HG02610 (cell line): ENCODE measurements around the gene TM4SF18.
A peak's percentile ranks its signal among the peaks of the same experiment; 100 is the strongest.

Experiments
- ATAC-seq: cut with Tn5 transposase; IDR thresholded peaks from one replicate; pipeline ENCODE4 v1.9.1; 2021; ENCODE audit warnings: mild to moderate bottlenecking, moderate library complexity; ENCODE audit not compliant: unreplicated experiment

The TM4SF18 gene

DNA sequence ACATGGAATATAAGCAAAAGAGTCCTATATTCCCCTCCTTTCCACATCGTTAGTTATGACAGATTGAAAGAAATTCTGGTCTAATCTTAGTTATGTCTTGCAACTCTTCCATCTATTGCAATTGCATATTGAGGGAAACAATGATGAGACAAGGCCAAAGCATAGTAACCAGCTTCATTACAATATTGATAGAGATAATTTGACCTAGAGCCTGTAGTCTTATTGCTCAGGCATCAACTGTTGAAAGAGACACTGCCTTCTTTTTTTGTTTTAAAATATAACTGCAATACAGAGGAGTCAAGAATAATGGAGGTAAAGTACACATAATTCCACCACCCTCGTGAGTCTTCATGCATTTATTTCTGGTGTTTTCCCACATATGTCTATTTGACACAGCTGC, 2.0 kb downstream of the TM4SF18 start:
- no peak for ATAC-seq

DNA sequence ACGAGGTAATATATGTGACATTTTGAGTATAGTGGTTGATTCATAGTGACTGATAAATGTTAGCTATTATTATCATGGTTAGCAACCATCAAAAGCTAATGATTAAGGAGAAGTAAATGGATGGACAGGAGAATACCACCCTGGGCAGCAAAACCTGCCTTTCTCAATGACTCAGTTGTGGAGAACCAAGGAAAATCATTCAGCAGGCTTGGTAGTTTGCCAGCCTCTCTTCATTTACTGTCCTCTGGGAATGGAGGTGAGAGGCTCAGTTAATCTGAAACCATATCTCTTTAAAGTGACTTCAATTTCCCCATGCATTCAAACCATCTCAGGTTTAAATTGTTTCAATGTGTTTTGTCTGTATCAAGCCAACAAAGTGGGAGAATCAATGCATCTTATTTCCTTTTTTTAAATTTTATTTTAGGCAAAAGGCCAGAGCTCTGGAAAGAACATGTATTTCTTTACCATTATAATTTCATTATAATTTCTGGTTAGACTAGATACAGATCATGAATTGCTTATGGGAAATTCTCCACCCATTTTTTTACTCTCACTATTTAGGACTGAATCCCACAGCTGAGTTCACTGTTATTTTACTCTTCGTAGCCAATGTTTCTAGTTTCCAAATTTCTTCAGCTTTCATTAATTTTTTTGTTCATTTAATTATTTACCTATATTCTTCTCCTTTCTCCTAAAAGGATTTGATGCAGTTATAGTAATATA, 2.7 kb downstream of the TM4SF18 start:
- ATAC-seq: no peak

DNA sequence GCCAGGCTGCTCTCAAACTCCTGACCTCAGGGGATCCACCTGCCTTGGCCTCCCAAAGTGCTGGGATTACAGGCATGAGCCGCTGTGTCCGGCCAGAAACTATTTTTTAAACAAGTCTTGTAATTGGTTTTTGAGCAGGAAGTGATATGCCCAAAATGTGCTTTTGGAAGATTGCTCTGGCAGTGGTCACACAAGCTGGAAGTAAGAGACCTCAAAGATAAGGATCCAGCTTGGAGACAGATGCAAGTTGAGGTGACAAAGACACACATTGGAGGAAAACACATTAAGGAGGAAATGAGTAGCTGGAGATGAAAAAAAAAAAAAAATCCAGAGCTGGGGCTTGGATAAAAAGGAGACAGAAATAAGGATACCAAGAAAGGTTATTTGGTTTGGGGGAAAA, 6.3 kb downstream of the TM4SF18 start:
- ATAC-seq: no peak

DNA sequence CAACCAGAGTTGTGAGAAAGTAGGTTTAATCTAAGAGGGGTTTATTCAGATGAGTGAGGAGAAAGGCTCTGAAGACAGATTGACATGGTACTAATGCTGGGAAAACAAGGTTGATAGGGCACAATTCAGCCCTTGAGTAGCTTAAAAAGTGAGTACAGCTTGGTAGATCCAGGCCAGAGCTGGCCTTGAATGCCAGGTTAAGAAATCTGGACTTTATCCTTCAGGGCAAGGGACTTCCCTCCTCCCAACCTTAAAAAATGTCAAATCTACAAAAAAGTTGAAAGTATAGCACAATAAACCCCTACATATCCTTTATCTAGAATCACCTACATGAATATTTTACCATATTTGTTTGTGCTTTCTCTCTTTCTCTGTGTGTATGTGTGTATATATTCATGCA, 7.9 kb downstream of the TM4SF18 start:
- no peak for ATAC-seq

- ATAC-seq: no peak
These were observed 9.1 kb downstream of the TM4SF18 start for GRCh38 chr3:149324332-149324731.

GRCh38 chr3:149321640-149322039, 11.8 kb downstream of the TM4SF18 start:
- no peak for ATAC-seq

DNA sequence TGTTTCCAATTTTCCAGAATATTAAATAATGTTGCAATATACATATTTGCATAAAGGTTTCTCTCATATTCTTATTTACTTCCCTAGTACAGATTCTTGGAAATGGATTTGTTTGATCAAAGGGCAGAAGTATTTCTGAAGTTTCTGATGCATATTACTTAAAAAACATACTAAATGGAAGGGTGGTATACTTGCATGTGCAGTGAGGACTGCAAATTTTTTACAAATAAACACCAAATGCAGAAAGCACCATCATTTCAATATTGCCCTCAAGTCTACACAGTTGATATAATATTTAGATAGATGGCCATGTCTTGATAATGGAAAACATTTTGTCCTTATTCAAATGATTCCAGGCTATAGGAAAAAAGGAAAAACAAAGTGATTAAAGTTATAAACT, 12.3 kb downstream of the TM4SF18 start:
- ATAC-seq: no peak

GRCh38 chr3:149319750-149320149, 13.7 kb downstream of the TM4SF18 start:
- no peak for ATAC-seq

- ATAC-seq: no peak
These were observed 16.4 kb downstream of the TM4SF18 start for GRCh38 chr3:149317072-149317471.

- ATAC-seq: no peak
These were observed 17.0 kb downstream of the TM4SF18 start for GRCh38 chr3:149316437-149316836.

DNA sequence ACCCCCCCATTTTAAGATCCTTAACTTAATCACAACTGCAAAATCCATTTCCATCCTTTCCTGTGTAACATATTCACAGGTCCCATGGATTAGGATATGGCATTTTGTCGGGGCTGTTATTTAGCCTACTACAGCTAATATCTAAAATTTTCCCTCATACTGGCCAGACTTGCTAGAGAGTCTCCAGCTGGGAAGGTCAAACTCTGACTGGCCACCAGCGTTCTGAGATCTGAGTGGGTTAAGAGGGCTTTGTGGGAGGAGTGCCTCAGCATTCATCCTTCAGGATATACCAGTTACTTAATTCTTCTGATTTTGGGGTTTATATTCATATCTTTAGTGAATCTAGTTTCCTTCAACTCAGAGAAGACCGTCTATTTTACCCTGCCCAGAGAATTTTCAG, 17.7 kb downstream of the TM4SF18 start:
- ATAC-seq: no peak

- ATAC-seq: no peak
These were observed 18.4 kb downstream of the TM4SF18 start for GRCh38 chr3:149314807-149315578.

DNA sequence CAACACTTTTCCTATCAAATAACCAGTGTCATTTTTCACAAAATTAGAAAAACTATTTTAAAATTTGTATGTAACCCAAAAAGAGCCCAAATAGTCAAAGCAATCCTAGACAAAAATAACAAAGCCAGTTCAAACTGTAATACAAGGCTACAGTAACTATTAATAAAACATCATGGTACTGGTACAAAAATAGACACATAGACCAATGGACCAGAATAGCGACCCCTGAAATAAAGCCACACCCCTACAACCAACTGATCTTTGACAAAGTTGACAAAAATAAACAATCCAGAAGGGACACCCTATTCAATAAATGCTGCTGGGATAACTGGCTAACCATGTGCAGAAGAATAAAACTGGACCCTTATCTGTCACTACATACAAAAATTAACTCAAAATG, 19.9 kb downstream of the TM4SF18 start:
- ATAC-seq: no peak

GRCh38 chr3:149310796-149311534, 22.5 kb downstream of the TM4SF18 start:
- ATAC-seq: no peak

DNA sequence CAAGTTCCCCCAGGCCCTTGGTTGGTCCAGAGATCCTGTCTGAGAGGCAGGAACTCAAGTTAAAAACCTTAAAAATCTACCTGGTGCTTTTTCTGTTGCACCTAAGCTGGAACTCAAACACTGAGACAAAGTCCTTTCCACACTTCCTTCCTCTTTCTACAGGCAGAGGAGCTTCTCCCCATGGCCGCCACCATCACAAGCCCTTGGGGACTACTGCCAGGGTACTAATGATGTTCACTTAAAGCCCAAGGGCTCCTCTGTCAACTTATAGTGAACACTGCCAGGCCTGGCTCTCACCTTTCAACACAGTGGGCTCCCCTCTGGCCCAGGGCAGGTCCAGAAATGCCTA, 26.0 kb downstream of the TM4SF18 start:
- ATAC-seq: no peak

DNA sequence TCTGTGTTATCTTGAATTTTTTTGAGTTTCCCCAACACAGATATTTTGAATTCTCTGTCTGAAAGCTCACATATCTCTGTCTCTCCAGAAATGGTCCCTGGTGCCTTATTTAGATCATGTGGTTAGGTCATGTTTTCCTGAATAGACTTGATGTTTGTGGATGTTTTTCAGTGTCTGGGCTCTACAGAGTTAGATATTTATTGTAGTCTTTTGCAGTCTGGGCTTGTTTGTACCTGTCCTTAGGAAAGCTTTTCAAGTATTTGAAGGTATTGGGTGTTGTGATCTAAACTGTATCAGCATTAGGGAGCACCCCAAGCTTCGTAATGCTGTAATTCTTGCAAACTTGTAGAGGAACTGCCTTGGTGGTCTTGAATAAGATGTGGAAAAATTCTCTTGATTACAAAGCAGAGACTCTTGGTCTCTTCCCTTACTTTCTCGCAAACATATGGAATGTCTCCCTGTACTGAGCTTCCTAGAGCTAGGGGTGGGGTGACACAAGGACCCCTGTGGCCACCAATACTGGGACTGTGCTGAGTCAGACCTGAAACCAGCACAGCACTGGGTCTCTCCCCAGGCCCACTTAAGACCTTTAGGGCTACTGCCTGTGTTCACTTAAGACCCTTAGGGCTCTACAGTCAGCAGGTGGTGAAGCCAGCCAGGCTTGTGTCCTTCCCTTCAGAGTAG, 26.5 kb downstream of the TM4SF18 start:
- ATAC-seq: no peak

DNA sequence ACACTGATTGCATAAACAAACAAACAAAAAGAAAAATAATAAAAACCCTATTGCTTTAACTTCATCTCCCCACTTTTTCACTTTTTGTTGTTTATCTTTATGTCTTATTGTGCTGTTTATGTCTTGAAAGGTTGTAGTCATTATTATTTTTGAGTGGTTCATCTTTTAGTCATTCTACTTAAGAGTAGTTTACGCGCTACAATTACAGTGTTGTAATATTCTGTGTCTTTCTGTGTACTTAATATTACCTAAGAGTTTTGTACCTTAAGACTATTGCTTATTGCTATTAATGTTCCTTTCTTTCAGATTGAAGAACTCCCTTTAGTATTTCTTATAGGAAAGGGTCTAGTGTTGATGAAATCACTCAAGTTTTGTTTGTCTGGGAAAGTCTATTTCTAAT, 28.1 kb downstream of the TM4SF18 start:
- ATAC-seq: no peak

DNA sequence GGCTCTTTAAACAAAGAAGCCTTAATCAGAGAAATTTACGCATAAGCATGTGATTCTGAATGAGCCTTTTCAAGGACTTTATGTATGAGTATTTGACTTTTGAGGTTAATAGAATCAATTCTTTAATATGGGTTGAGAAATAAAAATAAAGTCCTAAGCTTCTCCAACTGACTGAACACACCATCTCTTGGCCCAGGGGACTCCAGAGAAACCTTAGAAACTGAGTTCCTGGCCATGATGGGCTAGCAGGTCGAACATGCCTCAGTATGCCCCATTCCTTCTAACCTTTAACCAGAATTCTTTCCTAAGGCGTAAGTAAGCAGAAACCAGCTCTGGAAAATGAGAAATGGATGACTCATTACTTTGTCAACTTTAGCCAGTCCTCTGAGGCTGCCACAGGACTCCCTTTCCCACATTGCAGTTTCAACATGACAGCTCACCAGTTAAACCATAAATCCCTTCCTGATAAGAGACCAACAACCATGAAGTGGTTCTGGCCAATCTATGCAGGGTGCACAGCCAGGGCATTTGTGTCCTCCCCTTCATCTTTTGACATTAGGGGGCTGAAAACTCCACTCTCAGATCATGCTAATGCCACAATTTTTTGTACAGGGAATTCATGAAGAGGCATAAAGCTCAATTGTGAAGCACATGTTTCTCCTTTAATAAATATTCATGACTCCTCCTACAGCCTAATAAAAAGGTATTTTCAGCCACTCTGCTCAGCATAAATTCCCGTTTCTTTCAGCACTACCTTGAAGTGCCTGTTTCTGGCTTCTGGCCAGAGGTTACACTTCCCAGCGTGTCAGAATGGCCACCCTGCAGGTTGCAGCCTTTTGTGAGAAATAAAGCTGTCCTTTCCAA, 33.3 kb downstream of the TM4SF18 start:
- peak; percentile 83 for ATAC-seq

DNA sequence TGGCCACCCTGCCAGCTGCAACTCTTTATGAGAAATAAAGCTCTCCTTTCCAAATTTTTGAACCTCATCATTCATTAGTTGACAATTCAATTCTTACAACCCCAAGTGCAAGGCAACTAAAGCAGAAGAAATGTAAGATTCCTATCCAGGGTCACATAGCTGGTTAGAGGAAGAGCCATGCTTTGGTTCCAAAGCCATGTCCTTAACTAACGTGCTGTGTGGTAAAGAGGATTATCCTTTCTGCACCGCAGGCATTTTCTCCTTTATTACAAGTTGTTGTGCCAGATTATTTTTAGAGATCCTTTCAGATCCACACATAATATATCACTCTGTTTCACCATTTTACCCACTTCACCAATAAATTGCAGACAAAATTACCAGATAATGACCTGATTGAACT, 36.5 kb downstream of the TM4SF18 start:
- ATAC-seq: no peak

DNA sequence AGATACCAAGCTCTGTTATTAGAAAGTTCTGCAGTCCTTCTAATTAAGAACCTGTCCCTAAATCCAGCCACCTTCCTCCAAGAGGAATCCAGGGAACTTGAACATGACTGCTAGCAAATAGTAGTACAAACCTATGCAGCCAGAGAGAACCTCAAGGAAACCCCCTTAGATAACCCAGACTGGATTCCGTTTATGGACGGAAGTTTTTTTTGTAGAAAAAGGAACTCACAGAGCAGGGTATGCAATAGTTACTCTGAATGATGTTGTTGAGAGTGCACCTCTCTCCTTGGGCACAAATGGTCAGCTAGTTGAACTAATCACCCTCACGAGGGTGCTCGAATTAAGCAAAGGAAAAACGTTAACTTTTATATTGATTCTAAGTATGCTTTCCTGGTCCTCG, 40.8 kb downstream of the TM4SF18 start:
- no peak for ATAC-seq
